GM21360 (cell line): Measurements from ENCODE around the gene IPO8.
"Not testable (repeated sequence)": the region's sequence is repeated elsewhere in the genome, so short reads cannot be mapped to it uniquely, and the experiment has no call there.

Experiments used
- ATAC-seq: cut with Tn5 transposase; IDR thresholded peaks from one replicate; pipeline ENCODE4 v1.9.1; 2021; ENCODE audit warnings: mild to moderate bottlenecking, moderate library complexity; ENCODE audit not compliant: unreplicated experiment

Gene IPO8

GRCh38 chr12:30610718-30611117, 85.0 kb downstream of the IPO8 start:
- no peak for ATAC-seq

GRCh38 chr12:30609819-30610218, 85.8 kb downstream of the IPO8 start:
- not testable (repeated sequence) for ATAC-seq

- not testable (repeated sequence) for ATAC-seq
Measured at GRCh38 chr12:30604302-30604701, 91.4 kb downstream of the IPO8 start.

- no peak for ATAC-seq
Measured at GRCh38 chr12:30603129-30603528, 92.5 kb downstream of the IPO8 start.

- no peak for ATAC-seq
Measured at GRCh38 chr12:30602678-30603077, 93.0 kb downstream of the IPO8 start.

- ATAC-seq = no peak
Measured at GRCh38 chr12:30599608-30600007, 96.1 kb downstream of the IPO8 start.

- ATAC-seq = no peak
Measured at GRCh38 chr12:30598889-30599288, 96.8 kb downstream of the IPO8 start.

GRCh38 chr12:30595742-30596141, 99.9 kb downstream of the IPO8 start:
- ATAC-seq = no peak

- ATAC-seq = no peak
Measured at GRCh38 chr12:30594509-30594908, 101.2 kb downstream of the IPO8 start.

- not testable (repeated sequence) for ATAC-seq
Measured at GRCh38 chr12:30588572-30588971, 107.1 kb downstream of the IPO8 start.

- no peak for ATAC-seq
Measured at GRCh38 chr12:30587782-30588181, 107.9 kb downstream of the IPO8 start.

- ATAC-seq = no peak
Measured at GRCh38 chr12:30585877-30586276, 109.8 kb downstream of the IPO8 start.

GRCh38 chr12:30582943-30583342, 112.7 kb downstream of the IPO8 start:
- ATAC-seq = no peak

- ATAC-seq = no peak
Measured at GRCh38 chr12:30580344-30580743, 115.3 kb downstream of the IPO8 start.
